GM19035 (cell line): Measurements from ENCODE around the gene OR2T5.
"Not testable (repeated sequence)": the region's sequence is repeated elsewhere in the genome, so short reads cannot be mapped to it uniquely, and the experiment has no call there.

Source experiments
- ATAC-seq: cut with Tn5 transposase; IDR thresholded peaks from one replicate; pipeline ENCODE4 v1.9.1; 2021; ENCODE audit not compliant: unreplicated experiment

The OR2T5 gene

GRCh38 chr1:248500305-248501035 lies 12.1 kb downstream of the OR2T5 start:
- ATAC-seq = not testable (repeated sequence)

- not testable (repeated sequence) for ATAC-seq
These were observed 19.4 kb downstream of the OR2T5 start, which contains the start of gene OR2G6 for GRCh38 chr1:248507773-248508172. TSS of gene OR2G6 (plus strand) at chr1:248508073. CDS start at chr1:248521647, 13,574 bp downstream.

GRCh38 chr1:248510217-248510616 lies 21.8 kb downstream of the OR2T5 start:
- not testable (repeated sequence) for ATAC-seq

GRCh38 chr1:248521856-248522255 lies 33.5 kb downstream of the OR2T5 start:
- ATAC-seq = no peak

GRCh38 chr1:248537449-248537848 lies 49.1 kb downstream of the OR2T5 start:
- not testable (repeated sequence) for ATAC-seq
